Endodermal cell (in vitro differentiated cells): ENCODE data around the gene JMJD1C. TPM values are rescaled to one million over a fixed set of nuclear protein-coding genes. Genes with fewer than 3 reads are reported as not detected.

Experiments used
- DNase-seq: peaks from one replicate; pipeline ENCODE4 v3.0.0-alpha.2; 2017
- H3K27ac ChIP-seq: 2 replicates; pipeline ENCODE4 v1.5.1; 2013; ENCODE audit warnings: mild to moderate bottlenecking, low read depth, low read length, moderate library complexity
- H3K27me3 ChIP-seq: 2 replicates; pipeline ENCODE4 v1.6.1; 2013; ENCODE audit warnings: mild to moderate bottlenecking, low read length, moderate library complexity; ENCODE audit not compliant: insufficient read depth, control insufficient read depth, poor library complexity, severe bottlenecking
- H3K36me3 ChIP-seq: 2 replicates; pipeline ENCODE4 v1.7.0; 2013; ENCODE audit warnings: mild to moderate bottlenecking, low read length, moderate library complexity; ENCODE audit not compliant: control insufficient read depth, insufficient read depth
- H3K4me1 ChIP-seq: one replicate; pipeline ENCODE4 v1.7.0; 2013; ENCODE audit warnings: low read length; ENCODE audit not compliant: control insufficient read depth, insufficient read depth
- H3K4me3 ChIP-seq: 2 replicates; pipeline ENCODE4 v1.5.1; 2013; ENCODE audit warnings: mild to moderate bottlenecking, low read length, moderate library complexity
- H3K9ac ChIP-seq: 2 replicates; pipeline ENCODE4 v1.6.1; 2013; ENCODE audit warnings: mild to moderate bottlenecking, low read length, moderate library complexity; ENCODE audit not compliant: poor library complexity, severe bottlenecking; ENCODE audit errors: extremely low read depth
- H3K9me3 ChIP-seq: 2 replicates; pipeline ENCODE4 v1.6.1; 2013; ENCODE audit warnings: mild to moderate bottlenecking, low read length, moderate library complexity; ENCODE audit not compliant: control insufficient read depth
- H3K27ac Mint-ChIP-seq: 2 replicates; pipeline ENCODE4 v1.8.0; 2020; ENCODE audit warnings: mixed read lengths
- H3K27me3 Mint-ChIP-seq: 2 replicates; pipeline ENCODE4 v1.8.0; 2021; ENCODE audit warnings: mild to moderate bottlenecking, mixed read lengths; ENCODE audit not compliant: insufficient read depth
- H3K36me3 Mint-ChIP-seq: 2 replicates; pipeline ENCODE4 v1.8.0; 2020; ENCODE audit warnings: low read depth, mixed read lengths
- H3K4me1 Mint-ChIP-seq: 2 replicates; pipeline ENCODE4 v1.8.0; 2020; ENCODE audit warnings: mixed read lengths
- H3K4me3 Mint-ChIP-seq: 2 replicates; pipeline ENCODE4 v1.8.0; 2020; ENCODE audit warnings: mild to moderate bottlenecking, moderate library complexity, mixed read lengths
- H3K9me3 Mint-ChIP-seq: 2 replicates; pipeline ENCODE4 v1.8.0; 2020; ENCODE audit warnings: mild to moderate bottlenecking, mixed read lengths
- CTCF ChIP-seq: fragments of 200-600 bp; sonication (generic); conservative IDR thresholded peaks from 2 replicates; pipeline ENCODE4 v1.5.0; 2021; ENCODE audit warnings: antibody characterized with exemption, mild to moderate bottlenecking
- WGBS, 2 experiments: methylation state at CpG; one replicate each; pipeline versions ENCODE4 v1.1.5 to v1.1.7; 2013; ENCODE audit warnings: missing lambda C conversion rate in 2 of 2, mixed read lengths in 1 of 2; ENCODE audit not compliant: insufficient coverage in 1 of 2, insufficient read length in 1 of 2; 5-methylcytosine and 5-hydroxymethylcytosine counted together
- total RNA-seq, 2 donors: library from RNA; stranded (reverse); fragmentation: NEBNext Ultra II Directional in 1 of 2; extraction: Animal tissue kit (Norgen Biotek cat#: 25700) in 1 of 2; gene quantifications; 2 replicates in 1 of 2; 3 replicates in 1 of 2; pipeline ENCODE4 v1.2.1, GENCODE V29; 2021

Gene JMJD1C
- total RNA-seq, 2 donors from 2014 or later: 91.3 to 114 TPM

GRCh38 chr10:63438506-63439498 lies 27.0 kb downstream of the JMJD1C start:
- no peak overlapping the region for H3K27ac Mint-ChIP-seq
- 52 to 67% methylated on average over 7 to 8 of the region's 8 CpGs for WGBS, 2 experiments
- peaks cover 16% of the 10 kb centered on the region for H3K4me1 ChIP-seq

GRCh38 chr10:63437116-63437949 lies 28.4 kb downstream of the JMJD1C start:
- H3K4me3 ChIP-seq: peak overlapping the region; percentile 68
- H3K9me3 ChIP-seq: no peaks in the 10 kb centered on the region
- Mint-ChIP-seq H3K27me3 (no peaks in the 10 kb centered on the region), H3K36me3 (peaks cover 2% of the 10 kb centered on the region), H3K4me1 (peaks cover 30% of the 10 kb centered on the region), H3K9me3 (no peaks in the 10 kb centered on the region), H3K4me3 (no peak overlapping the region), H3K27ac (no peak overlapping the region)
- no peak overlapping the region for H3K27ac ChIP-seq
- TF ChIP-seq CTCF: no peak
- WGBS, 2 experiments: 72 to 91% methylated on average over 1 to 2 of the region's 2 CpGs
- no peaks in the 10 kb centered on the region for H3K27me3 ChIP-seq
- no peaks in the 10 kb centered on the region for H3K36me3 ChIP-seq
- H3K9ac ChIP-seq: no peak overlapping the region
- peaks cover 16% of the 10 kb centered on the region for H3K4me1 ChIP-seq
- no peak for DNase-seq

More at GRCh38 chr10:63438506-63439498, 27.0 kb downstream of the JMJD1C start:
- Histone ChIP-seq H3K27me3 (no peaks in the 10 kb centered on the region), H3K4me3 (peak overlapping the region; percentile 68), H3K9me3 (no peaks in the 10 kb centered on the region), H3K27ac (no peak overlapping the region), H3K36me3 (peaks cover 3% of the 10 kb centered on the region), H3K9ac (no peak overlapping the region)
- Mint-ChIP-seq H3K4me3 (no peak overlapping the region), H3K4me1 (peaks cover 32% of the 10 kb centered on the region), H3K9me3 (no peaks in the 10 kb centered on the region), H3K36me3 (peaks cover 2% of the 10 kb centered on the region), H3K27me3 (no peaks in the 10 kb centered on the region)
- no peak for DNase-seq
- no peak for TF ChIP-seq CTCF

- no peak overlapping the region for H3K27ac Mint-ChIP-seq
- H3K4me3 ChIP-seq: peak overlapping the region; percentile 10
- H3K36me3 Mint-ChIP-seq: peaks cover 9% of the 10 kb centered on the region
- no peak overlapping the region for H3K4me3 Mint-ChIP-seq
- no peaks in the 10 kb centered on the region for H3K9me3 Mint-ChIP-seq
- no peak overlapping the region for H3K9ac ChIP-seq
- H3K4me1 Mint-ChIP-seq: peaks cover 28% of the 10 kb centered on the region
- no peak for TF ChIP-seq CTCF
- H3K36me3 ChIP-seq: peaks cover 9% of the 10 kb centered on the region
- H3K27me3 ChIP-seq: no peaks in the 10 kb centered on the region
- H3K9me3 ChIP-seq: no peaks in the 10 kb centered on the region
- no peak for DNase-seq
- 90 to 91% methylated on average over 1 of the region's 1 CpG for WGBS, 2 experiments
- H3K27me3 Mint-ChIP-seq: no peaks in the 10 kb centered on the region
- H3K4me1 ChIP-seq: peaks cover 16% of the 10 kb centered on the region
- H3K27ac ChIP-seq: no peak overlapping the region
These were observed 29.6 kb downstream of the JMJD1C start for GRCh38 chr10:63436225-63436624.
